ENCODE results near the gene SF3B4.

GRCh38 chr1:149934356-149934755, 6.8 kb upstream of the SF3B4 start:
- TF ChIP-seq, protein P1, sequence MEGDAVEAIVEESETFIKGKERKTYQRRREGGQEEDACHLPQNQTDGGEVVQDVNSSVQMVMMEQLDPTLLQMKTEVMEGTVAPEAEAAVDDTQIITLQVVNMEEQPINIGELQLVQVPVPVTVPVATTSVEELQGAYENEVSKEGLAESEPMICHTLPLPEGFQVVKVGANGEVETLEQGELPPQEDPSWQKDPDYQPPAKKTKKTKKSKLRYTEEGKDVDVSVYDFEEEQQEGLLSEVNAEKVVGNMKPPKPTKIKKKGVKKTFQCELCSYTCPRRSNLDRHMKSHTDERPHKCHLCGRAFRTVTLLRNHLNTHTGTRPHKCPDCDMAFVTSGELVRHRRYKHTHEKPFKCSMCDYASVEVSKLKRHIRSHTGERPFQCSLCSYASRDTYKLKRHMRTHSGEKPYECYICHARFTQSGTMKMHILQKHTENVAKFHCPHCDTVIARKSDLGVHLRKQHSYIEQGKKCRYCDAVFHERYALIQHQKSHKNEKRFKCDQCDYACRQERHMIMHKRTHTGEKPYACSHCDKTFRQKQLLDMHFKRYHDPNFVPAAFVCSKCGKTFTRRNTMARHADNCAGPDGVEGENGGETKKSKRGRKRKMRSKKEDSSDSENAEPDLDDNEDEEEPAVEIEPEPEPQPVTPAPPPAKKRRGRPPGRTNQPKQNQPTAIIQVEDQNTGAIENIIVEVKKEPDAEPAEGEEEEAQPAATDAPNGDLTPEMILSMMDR (IDR thresholded peaks at IDR 0.05), result no peak
- TF ChIP-seq POLR2A (IDR thresholded peaks at IDR 0.05), result no peak
- no peak for TF ChIP-seq EP300 (IDR thresholded peaks at IDR 0.05)

Data from upper lobe of left lung (tissue), 4 donors.